ENCODE data around the gene GRAP2.

DNA sequence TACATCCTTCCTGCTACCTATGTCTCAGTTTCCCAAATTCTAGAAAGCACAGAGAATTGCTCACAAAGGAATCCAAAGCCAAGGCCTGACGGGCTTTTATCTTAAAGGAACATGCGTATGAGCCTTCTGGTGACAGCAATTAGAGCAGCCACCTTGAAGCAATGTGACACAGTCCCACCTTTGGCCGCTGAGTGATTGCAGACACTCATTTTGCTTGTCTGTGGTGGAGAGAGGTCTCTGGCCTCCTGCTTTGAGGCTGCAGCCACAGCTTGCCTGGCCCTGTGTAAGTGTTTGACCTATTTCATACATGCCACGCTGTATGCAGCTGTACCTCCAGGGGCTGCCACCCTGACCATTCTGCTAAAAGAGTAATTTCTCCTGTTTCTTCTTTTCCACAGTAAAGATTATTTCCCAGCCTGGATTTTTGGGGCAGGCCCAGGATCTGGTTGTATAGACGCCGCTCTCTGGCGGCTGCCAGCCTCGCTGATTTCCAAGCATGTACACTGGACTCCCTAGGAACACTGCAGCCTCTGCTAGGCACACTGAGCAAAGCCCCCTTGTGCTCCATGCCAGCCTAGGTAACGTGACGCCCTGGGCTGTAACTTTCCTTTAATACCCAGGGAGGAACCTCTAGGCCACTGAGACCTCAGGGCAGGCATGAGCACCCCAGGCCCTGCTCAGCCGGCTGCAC, 58.2 kb downstream of the GRAP2 start:
- TF ChIP-seq, protein P1, sequence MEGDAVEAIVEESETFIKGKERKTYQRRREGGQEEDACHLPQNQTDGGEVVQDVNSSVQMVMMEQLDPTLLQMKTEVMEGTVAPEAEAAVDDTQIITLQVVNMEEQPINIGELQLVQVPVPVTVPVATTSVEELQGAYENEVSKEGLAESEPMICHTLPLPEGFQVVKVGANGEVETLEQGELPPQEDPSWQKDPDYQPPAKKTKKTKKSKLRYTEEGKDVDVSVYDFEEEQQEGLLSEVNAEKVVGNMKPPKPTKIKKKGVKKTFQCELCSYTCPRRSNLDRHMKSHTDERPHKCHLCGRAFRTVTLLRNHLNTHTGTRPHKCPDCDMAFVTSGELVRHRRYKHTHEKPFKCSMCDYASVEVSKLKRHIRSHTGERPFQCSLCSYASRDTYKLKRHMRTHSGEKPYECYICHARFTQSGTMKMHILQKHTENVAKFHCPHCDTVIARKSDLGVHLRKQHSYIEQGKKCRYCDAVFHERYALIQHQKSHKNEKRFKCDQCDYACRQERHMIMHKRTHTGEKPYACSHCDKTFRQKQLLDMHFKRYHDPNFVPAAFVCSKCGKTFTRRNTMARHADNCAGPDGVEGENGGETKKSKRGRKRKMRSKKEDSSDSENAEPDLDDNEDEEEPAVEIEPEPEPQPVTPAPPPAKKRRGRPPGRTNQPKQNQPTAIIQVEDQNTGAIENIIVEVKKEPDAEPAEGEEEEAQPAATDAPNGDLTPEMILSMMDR (IDR thresholded peaks at IDR 0.05; ENCODE audit: low read length) = no peak
- no peak for TF ChIP-seq EZH2 (optimal IDR thresholded peaks at IDR 0.05; ENCODE audit: low read depth, low read length)
- no peak for TF ChIP-seq EZH2phosphoT487 (IDR thresholded peaks at IDR 0.05; ENCODE audit: low read length)
